GM19328 (cell line): Measurements from ENCODE around the gene OGFR.

Source experiments
- ATAC-seq: cut with Tn5 transposase; IDR thresholded peaks from one replicate; pipeline ENCODE4 v1.9.1; 2021; ENCODE audit warnings: mild to moderate bottlenecking, moderate library complexity; ENCODE audit not compliant: unreplicated experiment

The OGFR gene

DNA sequence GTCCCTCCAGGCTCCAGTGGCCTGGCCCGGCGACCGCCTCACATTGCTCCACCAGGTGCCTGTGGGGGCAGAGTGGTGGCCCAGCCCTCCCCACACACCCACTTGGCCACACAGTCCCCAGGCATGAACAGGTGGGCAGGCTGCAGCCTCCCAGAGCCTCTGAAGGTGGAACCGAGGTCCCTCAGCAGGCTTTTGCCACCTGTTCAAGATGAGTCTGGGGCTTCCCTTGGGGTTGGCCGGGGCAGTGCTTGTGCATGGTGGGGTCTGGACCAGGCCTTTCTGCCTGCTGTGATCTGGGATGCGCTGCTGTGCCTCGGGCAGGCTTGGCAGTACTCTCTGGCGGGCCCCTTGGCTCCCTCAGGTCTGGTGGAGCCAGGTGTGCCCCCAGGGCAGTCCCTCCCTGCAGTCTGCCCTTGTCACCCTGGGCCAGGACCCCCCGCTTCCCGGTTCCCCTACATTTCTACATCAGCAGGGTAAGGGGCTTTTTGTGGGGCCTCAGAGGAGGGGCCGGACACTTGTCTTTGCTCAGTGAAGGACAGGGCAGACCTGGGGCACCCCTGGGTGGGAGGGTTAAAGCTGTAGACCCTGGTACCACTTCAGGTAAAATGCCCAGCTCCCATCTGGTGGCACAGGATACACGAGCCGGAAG lies 9.5 kb downstream of the OGFR start:
- ATAC-seq: no peak

DNA sequence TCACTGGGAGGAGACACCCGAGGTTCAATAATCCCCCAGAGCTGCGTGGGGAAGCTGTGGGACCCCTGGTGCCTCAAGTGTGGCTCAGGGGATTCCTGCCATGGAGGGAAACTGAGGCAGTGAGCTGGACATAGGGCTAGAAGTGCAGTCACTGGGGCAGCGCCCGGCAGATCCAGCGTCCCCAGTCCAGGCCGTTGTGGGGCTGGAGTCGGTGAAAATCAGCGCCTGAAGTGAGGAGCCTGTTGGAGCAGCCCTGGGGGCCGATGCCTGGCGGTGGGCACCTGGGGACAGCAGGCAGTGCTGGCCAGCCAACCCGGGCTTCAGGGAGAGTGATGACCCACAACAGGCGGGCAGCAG lies 10.1 kb downstream of the OGFR start:
- no peak for ATAC-seq

DNA sequence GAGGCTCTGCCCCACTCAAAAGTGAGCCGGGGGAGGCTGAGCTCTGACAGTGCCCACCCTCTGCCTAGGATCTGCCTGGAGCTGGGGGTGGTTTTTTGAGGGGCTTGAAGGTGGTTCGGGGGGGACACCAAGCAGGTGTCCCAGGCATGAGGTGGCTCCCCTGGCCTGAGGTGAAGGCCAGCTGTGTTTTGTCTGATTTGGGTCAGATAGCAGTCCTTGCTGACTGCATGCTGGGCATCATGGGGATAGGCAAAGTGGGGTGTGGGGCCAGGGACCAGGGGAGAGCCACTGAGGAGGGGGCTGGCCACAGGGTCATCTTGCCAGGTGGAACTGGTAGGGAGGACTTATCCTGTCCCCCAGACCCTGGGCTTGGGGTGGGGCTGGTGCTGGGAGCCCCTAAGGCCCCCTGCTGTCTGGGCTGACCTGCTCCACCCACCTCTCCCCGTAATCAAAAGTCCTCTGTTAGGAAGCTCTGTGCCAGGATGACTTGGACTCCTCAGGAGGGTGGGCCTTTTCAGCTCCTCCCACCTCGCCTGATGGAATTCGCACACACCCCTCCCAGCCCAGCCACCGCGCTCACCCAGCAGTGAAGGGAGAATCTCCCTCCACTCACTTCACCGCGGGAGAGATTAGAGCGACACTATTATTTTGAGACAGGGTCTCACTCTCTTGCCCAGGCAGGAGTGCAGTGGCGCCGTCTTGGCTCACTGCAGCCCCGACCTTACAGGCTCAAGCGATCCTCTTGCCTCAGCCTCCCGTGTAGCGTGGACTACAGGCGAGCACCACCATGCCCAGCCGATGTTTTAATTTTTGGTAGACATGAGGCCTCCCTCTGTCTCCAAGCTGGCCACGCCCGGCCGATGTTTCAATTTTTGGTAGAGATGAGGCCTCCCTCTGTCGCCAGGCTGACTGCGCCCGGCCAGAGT lies 10.7 kb downstream of the OGFR start:
- no peak for ATAC-seq

DNA sequence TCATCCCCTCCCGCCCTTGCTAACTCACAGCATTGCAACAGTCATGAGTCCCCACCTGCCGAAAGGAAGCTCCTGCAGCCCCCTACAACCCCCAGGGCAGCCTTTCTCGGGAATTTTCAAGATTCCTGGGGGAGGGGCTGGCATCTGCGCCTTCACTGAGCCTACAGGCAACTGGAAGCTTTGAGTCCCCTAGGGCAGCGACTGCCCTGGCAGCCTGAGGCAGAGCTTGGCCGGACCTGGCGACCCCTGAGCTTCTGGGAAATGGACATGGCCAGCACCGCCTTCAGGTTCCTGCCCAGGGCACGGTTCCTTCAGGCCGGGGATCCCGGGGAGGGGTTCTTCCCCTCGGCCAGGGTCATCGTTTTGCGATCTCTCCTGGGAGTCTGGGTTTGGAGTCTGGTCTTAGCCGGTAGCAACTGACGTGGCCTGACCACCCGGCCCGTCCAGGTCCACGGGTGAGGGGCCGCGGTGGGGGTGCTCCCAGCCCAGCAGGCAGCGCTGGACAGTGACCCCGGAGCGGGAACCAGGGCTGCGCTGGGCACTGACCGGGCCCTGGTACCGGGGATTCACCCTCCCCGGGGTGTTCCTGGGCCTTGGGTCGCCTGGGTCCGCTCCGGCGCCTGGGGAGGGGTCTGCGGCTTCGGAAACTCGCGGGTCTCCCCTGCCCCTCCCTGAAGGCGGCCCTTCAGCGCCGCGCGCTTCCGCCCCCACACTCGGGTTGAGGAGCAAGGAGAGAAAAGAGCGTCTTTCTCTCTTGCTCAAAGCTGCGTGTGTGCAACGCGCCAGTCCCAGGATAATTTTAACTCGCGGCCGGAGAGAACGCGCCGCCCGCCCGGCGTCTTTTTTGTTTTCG lies 11.6 kb downstream of the OGFR start:
- ATAC-seq: no peak

DNA sequence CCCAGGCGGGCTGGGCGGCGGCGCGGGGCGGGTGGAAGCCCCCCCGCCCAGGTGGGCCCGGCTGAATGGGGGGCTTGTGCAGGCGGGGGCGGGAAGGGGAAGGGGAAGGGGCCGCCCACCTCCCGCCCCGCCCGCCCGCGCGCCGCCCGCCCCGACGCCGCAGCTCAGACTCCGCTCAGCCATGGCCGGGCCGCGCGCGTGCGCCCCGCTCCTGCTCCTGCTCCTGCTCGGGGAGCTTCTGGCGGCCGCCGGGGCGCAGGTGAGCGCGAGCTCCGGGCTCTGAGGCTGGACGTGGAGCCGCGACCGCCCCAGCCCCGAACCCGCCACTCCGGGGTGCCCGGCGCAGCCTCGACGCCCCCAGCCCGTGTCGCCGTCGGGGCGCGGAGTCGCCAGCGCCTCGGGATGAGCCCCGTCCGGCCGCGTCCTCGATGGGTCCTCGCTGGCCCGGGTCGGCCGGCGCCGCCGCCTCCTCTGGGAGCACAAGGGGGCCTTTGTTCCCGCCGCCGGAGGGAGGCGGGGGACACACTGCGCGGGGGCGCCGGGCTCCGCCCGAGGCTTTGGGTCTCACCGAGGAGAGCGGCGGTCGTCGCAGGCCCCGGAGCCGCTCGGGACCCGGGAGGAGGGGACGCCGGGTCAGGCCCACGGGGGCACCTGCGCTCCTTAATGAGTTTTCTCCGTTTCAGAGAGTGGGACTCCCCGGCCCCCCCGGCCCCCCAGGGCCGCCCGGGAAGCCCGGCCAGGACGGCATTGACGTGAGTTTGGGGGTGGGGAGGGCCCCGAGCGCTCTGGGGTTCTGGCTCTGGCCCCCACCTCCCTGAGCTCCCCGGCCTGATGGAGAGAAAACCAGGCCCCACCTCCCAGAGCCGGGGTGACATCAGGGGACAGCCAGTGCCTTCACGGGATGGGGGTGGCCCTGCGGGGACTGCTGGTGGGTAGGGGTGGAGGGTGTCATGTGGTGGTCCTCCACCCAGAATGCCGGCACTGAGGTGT lies 12.5 kb downstream of the OGFR start, which contains the start of gene COL9A3:
Gene COL9A3 (plus strand): TSS at position 167 of the 990 bp plus-strand sequence. CDS start 15 bp downstream, at position 182.
- ATAC-seq: no peak

DNA sequence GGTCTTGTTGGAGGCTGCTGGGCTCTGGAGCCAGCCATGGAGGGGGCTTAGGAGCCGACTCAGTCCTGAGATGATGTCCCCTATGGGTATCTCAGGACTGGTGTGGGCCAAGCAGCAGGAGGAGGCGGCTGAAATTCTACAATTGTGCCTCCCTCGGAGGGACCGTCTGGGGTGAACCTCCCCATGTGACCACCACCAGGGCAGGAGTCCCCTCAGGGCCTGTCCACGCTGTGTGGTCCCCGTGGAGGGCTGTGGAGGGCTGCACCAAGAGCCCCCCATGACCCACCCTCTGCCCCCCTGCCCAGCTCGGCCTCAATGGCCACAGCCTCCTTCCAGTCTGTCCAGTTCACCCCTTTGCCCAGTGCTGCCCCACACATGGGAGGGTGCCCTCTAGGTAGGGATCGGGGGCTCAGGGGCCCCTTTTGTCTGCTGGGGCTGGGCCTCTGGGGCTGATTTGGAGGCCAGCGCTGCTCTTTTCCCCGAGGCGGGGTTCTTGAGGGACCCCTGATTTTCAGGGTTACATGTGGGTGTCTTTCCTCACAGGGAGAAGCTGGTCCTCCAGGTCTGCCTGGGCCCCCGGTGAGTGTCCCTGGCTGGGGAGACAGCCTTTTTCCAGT lies 13.4 kb downstream of the OGFR start:
- ATAC-seq: no peak

DNA sequence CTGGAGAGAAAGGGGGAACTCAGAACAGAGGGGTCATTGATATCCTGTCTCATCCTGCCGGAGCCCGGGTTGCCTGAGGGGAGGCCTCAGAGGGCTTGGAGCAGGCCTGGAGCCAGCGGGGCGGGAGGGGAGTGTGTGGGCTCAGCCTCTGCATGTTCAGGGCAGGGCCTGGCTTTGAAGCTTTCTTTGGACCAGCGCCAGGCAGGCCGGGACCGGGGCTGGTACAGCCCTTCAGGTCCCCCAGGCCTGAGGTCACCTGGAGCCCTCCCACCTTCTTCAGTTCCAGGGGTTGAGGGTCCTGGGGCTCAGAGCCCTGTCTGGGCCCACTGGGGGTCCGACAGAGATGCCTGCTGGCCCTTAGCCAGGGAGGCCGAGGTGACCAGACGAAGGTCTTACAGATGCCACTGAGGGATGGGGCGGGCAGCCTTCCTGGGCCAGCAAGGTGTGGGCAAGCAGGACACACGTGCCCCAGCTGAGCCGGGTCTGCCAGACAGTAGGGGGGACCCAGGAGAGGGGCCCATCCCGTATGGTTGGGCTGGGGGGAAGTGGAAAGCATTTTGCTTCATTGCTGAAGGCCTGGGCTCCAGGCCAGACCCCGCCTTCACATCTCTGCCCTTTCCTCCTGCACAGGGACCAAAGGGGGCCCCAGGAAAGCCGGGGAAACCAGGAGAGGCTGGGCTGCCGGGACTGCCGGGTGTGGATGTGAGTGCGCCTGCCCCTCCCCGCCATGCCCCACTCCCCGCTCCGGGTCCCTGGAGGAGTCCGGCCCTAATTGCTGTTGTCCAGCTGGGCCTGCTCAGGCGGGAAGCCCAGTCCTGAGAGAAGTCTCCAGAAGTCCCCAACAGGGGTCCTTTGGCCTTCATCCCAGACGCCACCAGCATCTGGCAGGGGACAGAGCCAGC lies 14.2 kb downstream of the OGFR start:
- ATAC-seq: no peak

DNA sequence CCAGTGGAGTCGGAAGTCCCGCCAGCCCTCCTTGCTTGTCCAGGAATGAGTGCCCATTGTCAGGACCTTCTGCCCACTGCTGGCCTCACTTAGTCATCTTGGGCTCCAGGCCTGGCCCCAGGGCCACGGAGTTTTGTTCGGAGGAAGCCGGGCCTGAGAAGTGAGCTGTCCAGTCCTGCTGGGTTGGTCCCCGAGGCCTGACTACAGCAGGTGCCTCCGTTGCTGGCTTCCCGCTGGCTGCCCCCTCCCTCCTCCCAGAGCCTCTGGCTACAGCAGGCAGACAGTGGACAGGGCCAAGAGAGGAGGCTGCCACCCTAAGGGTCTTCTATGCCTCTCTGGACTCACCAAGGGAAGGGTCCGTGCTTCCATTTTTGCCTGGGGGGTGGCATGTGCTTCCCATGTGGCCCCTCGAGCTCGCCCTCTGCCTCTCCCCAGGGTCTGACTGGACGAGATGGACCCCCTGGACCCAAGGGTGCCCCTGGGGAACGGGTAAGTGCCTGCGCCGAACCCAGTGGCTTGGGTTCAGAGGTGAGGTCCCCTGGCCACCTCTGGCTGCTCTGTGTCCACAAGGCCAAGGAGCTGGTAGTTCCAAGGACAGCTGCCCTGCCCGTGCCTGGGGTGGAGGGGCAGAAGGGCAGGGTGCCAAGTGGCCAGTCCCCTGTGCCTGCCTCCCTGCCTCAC lies 15.0 kb downstream of the OGFR start:
- no peak for ATAC-seq

DNA sequence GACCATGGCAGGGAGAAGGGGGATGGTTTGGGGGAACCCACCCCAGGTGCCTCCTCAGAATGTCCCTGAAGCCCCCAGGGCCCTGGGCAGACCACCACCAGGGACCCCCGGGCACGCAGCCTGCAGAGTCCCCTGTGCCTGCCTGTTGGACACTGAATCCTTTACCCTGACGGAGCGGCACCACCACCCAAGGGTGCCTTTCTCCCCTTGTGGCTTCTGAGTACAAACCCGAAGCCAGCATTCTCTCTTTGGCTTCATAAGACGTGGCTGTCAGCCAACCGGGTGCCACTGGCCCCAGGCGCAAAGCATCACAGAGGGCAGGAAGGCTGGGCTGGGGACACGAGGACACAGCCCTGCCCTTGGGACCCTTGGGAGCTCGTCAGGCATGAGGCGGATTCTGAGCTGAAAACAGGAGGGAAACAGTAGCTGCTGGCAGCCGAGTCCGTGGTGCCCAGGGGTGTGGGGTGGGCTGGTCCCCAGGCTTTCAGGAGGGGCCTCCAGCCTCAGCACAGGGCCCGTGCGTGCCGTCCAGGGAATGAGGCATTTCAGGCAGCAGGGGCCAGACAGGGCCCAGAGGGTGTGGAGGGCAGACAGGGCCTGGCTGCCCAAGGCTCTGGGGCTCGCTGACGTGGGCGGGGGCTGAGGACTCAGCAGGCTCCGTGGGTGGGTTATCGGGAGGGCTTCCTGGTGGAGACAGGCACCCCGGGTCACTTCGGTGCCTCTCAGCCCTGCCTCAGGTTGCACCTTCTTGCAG lies 15.8 kb downstream of the OGFR start:
- no peak for ATAC-seq

DNA sequence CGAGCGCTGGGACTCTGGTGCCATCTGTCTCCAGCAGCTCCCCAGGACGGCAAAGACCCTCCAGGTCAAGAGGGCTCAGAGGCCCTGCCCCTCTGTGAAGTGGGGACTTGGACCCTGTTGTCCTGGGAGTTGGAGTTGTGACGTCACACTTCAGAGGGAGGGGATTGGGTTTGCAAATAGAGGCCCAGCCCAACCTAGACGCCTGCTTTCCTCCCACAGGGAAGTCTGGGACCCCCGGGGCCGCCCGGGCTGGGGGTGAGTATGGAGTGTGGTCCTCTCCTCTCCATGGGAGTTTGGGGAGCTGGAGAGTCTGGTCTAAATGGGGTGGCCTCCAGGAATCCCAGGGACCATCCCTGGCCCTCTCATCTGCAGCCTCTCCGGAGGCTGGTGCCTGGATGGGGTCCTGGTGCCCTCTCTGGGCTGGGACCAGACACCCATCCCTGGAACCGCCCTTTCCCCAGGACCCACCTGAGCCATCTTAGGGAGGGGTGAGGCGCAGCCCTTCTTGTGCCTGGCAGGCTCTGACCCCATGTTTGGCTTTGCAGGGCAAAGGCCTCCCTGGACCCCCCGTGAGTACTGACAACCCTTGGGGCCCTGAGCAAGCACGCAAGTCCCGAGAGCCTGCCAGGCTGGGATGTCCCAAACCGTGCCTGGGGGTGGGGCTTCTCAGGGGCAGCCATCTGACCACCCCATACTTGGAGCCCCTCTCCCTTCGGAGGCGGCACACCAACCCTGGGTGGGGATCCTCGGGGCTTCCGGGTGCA lies 16.5 kb downstream of the OGFR start:
- ATAC-seq: no peak

DNA sequence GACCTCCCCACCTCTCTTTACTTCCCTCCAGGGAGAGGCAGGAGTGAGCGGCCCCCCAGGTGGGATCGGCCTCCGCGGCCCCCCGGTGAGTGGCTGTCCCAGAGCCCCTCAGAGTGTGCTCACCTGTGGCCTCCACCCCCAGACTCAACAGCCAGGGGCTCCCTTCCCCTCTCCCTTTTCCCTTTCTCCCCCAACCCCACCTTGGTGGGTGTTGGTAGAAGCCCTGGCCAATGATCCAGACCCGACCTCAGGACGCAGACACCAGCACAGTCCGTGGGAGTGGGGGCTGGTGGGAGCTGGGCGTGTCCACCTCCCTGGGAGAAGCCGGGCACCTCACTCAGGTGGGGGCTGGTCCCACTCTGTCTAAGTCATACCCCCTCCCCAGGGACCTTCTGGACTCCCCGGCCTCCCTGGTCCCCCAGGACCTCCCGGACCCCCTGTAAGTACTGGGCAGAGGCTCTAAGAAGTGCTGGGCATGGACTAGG lies 17.1 kb downstream of the OGFR start:
- ATAC-seq: no peak

DNA sequence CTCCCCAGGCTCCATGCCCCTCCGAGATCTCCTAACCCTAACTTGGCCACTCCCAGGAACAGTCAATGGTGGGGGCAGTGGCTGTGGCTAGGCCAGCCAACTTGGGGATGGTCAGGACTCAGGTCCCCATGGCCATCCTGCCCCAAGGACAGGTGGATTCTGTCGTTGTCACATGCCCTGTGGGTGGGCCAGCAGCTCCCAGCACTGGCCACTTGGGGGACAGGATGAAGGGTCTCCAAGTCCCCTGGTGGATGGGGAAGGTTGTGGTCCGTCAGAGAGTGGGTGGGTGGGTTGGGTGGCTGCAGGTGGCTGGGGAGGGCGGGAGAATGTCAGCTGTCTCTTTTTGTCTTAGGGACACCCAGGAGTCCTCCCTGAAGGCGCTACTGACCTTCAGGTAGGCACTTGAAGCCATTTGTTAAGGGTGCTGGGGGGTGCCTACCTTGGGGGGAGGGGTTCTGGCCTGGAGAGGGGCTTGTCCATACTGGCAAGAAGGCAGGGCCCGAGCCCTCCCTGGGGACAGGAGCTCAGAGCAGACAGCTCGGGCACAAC lies 17.7 kb downstream of the OGFR start:
- ATAC-seq: no peak

DNA sequence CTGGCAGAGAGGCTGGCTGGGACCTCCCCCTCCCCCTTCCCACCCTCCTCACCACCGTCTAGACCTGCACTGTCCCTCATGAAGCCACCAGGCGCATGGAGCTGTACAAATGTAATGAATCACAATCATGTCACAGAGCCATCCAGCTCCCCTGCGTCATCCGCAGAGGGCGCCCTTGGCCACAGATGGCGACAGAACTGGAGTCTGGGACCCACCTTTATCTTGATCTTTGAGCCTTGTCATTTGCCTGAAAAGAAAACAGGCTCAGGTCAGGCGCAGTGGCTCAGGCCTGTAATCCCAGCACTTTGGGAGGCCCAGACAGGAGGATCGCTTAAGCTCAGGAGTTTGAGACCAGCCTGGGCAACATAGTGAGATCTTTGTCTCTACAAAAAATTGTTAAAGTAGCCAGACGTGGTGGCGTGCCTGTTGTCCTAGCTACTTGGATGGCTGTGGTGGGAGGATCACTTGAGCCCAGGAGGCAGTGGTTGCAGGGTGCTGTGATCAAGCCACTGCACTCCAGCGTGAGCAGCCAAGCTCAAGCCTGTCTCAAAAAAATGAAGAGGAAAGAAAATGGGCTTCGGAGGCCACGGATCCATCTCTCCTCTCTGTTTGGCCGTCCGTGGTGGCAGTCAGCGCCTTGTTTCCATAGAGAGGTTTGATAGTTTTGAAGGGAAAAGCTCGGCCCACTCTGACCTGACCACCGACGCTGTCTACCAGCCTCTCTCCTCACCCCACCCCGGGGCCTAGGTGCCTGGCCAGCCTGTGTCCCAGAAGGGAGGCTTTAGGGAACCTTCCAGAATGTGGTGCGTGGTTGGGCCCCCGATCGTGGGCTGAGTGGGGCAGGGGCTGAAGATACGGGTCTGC lies 18.4 kb downstream of the OGFR start:
- ATAC-seq: no peak

DNA sequence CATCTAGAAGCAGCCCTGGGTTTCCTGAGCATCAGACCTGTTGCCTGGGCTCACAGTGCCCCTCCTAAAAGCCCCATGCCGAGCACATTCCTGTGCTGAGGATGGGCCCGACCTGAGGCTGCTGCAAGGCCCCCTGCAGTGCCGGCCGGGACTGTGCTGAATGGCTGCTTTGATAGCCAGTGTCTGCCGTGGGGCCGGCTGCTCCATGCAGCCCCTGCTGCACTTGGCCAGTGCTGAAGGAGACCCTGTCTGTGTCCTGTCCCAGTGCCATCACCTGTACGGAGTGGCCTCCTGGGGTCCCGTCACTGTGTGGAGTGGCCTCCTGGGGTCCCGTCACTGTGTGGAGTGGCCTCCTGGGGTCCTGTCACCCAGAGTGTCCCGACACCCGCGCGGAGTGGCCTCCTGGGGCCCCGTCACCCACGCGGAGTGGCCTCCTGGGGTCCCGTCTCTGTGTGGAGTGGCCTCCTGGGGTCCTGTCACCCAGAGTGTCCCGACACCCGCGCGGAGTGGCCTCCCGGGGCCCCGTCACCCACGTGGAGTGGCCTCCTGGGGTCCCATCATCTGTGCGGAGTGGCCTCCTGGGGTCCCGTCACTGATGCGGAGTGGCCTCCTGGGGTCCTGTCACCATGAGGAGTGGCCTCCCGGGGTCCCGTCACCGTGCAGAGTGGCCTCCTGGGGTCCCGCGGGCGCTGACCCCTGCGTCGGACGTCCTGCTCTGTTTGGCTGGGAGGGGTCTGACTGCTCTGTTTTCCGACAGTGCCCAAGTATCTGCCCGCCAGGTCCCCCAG lies 19.2 kb downstream of the OGFR start:
- no peak for ATAC-seq
